Endothelial cell (in vitro differentiated cells): ENCODE data around the gene HYAL1. TPM values are rescaled to one million over a fixed set of nuclear protein-coding genes. Genes with fewer than 3 reads are reported as not detected.

ENCODE experiments used
- DNase-seq: peaks from one replicate; pipeline ENCODE4 v3.0.0; 2021; ENCODE audit warnings: low spot score
- H3K27ac Mint-ChIP-seq: one replicate; pipeline ENCODE4 v1.8.0; 2021; ENCODE audit warnings: mixed read lengths, inconsistent platforms; ENCODE audit not compliant: unreplicated experiment
- H3K27me3 Mint-ChIP-seq: one replicate; pipeline ENCODE4 v1.8.0; 2021; ENCODE audit warnings: mild to moderate bottlenecking, moderate library complexity, mixed read lengths, inconsistent platforms; ENCODE audit not compliant: unreplicated experiment
- H3K36me3 Mint-ChIP-seq: one replicate; pipeline ENCODE4 v1.8.0; 2021; ENCODE audit warnings: mild to moderate bottlenecking, low read depth, mixed read lengths, inconsistent platforms; ENCODE audit not compliant: unreplicated experiment
- H3K4me1 Mint-ChIP-seq: one replicate; pipeline ENCODE4 v1.8.0; 2021; ENCODE audit warnings: mild to moderate bottlenecking, mixed read lengths, inconsistent platforms; ENCODE audit not compliant: unreplicated experiment
- H3K4me3 Mint-ChIP-seq: one replicate; pipeline ENCODE4 v1.8.0; 2021; ENCODE audit warnings: mild to moderate bottlenecking, mixed read lengths, inconsistent platforms; ENCODE audit not compliant: unreplicated experiment
- H3K9me3 Mint-ChIP-seq: one replicate; pipeline ENCODE4 v1.8.0; 2021; ENCODE audit warnings: mixed read lengths, inconsistent platforms; ENCODE audit not compliant: unreplicated experiment
- CTCF ChIP-seq: fragments of 200-600 bp; sonication (generic); IDR thresholded peaks from one replicate; pipeline ENCODE4 v1.5.0; 2021; ENCODE audit warnings: antibody characterized with exemption; ENCODE audit not compliant: unreplicated experiment
- total RNA-seq: library from RNA; stranded (reverse); fragmentation: NEBNext Ultra II Directional; extraction: Animal tissue kit (Norgen Biotek cat#: 25700); gene quantifications from one replicate; pipeline ENCODE4 v1.2.1, GENCODE V29; 2021; ENCODE audit not compliant: unreplicated experiment

Gene HYAL1
- total RNA-seq, 1 donor from 2014 or later, result 1.6 TPM

- DNase-seq, result no peak
- peaks cover 22% of the 10 kb centered on the region for H3K27me3 Mint-ChIP-seq
- H3K36me3 Mint-ChIP-seq, result peaks cover 15% of the 10 kb centered on the region
- peak overlapping the region; percentile 96 for H3K4me3 Mint-ChIP-seq
- peak overlapping the region; percentile 84 for H3K27ac Mint-ChIP-seq
- no peak for TF ChIP-seq CTCF
- no peaks in the 10 kb centered on the region for H3K9me3 Mint-ChIP-seq
- H3K4me1 Mint-ChIP-seq, result peaks cover 40% of the 10 kb centered on the region
Observed at GRCh38 chr3:50336452-50337174, 33.2 kb upstream of the HYAL1 start.

GRCh38 chr3:50334339-50335075 lies 31.1 kb upstream of the HYAL1 start:
- Mint-ChIP-seq H3K9me3 (no peaks in the 10 kb centered on the region), H3K4me3 (no peak overlapping the region), H3K4me1 (peaks cover 34% of the 10 kb centered on the region), H3K36me3 (peaks cover 15% of the 10 kb centered on the region), H3K27ac (peak overlapping the region; percentile 87), H3K27me3 (peaks cover 15% of the 10 kb centered on the region)
- TF ChIP-seq CTCF, result no peak
- DNase-seq, result no peak

- H3K36me3 Mint-ChIP-seq, result peaks cover 12% of the 10 kb centered on the region
- peak overlapping the region; percentile 62 for H3K4me3 Mint-ChIP-seq
- no peaks in the 10 kb centered on the region for H3K9me3 Mint-ChIP-seq
- peaks cover 9% of the 10 kb centered on the region for H3K27me3 Mint-ChIP-seq
- peak overlapping the region; percentile 87 for H3K27ac Mint-ChIP-seq
- no peak for TF ChIP-seq CTCF
- DNase-seq, result no peak
- H3K4me1 Mint-ChIP-seq, result peaks cover 30% of the 10 kb centered on the region
Observed at GRCh38 chr3:50333744-50334328, 30.5 kb upstream of the HYAL1 start.

GRCh38 chr3:50331364-50331907 lies 28.1 kb upstream of the HYAL1 start:
- no peak for DNase-seq
- Mint-ChIP-seq H3K27ac (peak overlapping the region; percentile 42), H3K9me3 (no peaks in the 10 kb centered on the region), H3K36me3 (peaks cover 9% of the 10 kb centered on the region), H3K4me3 (no peak overlapping the region), H3K27me3 (peaks cover 5% of the 10 kb centered on the region), H3K4me1 (peaks cover 27% of the 10 kb centered on the region)
- TF ChIP-seq CTCF, result no peak
